Measurements from ENCODE around the gene TUBB8B.
"Not testable (repeated sequence)": the region's sequence is repeated elsewhere in the genome, so short reads cannot be mapped to it uniquely, and the experiment has no call there.

TUBB8B gene

DNA sequence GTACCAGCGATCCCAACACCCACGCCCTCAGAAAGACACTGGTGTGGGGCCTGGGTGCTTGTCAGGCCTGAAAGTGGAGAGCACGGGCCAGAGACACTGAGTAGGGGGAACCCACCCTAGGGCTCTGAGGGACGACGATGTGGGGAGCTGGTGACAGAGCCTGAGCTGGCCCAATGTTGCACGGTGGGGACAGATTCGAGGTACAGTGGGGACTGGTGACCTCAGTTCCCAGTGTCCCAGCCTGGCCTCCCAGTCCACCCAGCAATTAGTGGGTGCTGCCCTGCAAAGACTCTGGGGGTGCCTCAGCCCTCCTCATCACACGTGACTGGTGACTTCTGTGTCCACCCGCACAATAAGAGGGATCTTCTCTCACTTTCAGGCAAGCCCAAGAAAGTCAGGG, 36.6 kb downstream of the TUBB8B start:
- DNase-seq (ENCODE audit: low read depth in 2 of 2): not testable (repeated sequence)

DNA sequence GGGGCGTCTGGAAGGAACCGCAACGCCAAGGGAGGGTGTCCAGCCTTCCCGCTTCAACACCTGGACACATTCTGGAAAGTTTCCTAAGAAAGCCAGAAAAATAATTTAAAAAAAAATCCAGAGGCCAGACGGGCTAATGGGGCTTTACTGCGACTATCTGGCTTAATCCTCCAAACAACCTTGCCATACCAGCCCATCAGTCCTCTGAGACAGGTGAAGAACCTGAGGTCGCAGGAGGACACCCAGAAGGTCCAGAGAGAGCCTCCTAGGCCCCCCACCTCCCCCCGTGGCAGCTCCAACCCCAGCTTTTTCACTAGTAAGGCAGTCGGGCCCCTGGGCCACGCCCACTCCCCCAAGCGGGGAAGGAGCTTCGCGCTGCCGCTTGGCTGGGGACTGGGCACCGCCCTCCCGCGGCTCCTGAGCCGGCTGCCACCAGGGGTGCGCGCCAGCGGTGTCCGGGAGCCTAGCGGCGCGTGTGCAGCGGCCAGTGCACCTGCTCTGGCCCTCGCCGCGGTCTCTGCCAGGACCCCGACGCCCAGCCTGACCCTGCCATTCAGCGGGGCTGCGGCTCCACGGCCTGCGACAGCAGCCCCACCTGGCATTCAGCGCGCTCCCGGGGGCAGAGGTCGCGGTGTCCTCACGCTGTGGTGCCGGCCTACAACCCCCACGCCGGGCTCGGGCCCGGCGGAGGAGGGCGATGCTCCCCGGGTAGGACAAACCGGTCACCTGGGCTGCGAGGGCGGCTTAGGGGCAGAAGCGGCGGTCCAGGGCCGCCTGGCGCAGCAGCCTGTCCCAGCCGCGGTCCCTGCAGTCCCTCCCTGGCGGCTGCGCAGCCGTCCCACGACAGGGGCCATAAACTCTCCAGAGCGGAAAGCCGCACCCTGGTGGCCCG, 37.8 kb downstream of the TUBB8B start:
- not testable (repeated sequence) for DNase-seq (ENCODE audit: low read depth in 2 of 2)

DNA sequence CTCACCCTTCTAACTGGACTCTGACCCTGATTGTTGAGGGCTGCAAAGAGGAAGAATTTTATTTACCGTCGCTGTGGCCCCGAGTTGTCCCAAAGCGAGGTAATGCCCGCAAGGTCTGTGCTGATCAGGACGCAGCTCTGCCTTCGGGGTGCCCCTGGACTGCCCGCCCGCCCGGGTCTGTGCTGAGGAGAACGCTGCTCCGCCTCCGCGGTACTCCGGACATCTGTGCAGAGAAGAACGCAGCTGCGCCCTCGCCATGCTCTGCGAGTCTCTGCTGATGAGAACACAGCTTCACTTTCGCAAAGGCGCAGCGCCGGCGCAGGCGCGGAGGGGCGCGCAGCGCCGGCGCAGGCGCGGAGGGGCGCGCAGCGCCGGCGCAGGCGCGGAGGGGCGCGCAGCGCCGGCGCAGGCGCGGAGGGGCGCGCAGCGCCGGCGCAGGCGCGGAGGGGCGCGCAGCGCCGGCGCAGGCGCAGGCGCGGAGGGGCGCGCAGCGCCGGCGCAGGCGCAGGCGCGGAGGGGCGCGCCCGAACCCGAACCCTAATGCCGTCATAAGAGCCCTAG, 38.7 kb downstream of the TUBB8B start:
- not testable (repeated sequence) for DNase-seq (ENCODE audit: low read depth in 2 of 2)

DNA sequence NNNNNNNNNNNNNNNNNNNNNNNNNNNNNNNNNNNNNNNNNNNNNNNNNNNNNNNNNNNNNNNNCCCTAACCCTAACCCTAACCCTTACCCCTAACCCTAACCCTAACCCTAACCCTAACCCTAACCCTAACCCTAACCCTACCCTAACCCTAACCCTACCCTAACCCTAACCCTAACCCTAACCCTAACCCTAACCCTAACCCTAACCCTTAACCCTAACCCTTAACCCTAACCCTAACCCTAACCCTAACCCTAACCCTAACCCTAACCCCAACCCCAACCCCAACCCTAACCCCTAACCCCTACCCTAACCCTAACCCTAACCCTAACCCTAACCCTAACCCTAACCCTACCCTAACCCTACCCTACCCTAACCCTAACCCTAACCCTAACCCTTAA, 39.5 kb downstream of the TUBB8B start:
- DNase-seq (ENCODE audit: low read depth in 2 of 2): not testable (repeated sequence)

All from stimulated activated CD8-positive, alpha-beta memory T cell treated with anti-CD3 and anti-CD28 coated beads, Interleukin-15, amount 100 ng/mL, for 48 hours (primary cell).